Fibroblast of gingiva (primary cell): ENCODE data around the gene MAPK14.
A peak's percentile ranks its signal among the peaks of the same experiment; 100 is the strongest.
"Not testable (repeated sequence)": the region's sequence is repeated elsewhere in the genome, so short reads cannot be mapped to it uniquely, and the experiment has no call there.

ENCODE experiments used
- DNase-seq: peaks from one replicate; pipeline ENCODE4 v3.0.0-alpha.2; 2011; ENCODE audit warnings: low read depth

Gene MAPK14

DNA sequence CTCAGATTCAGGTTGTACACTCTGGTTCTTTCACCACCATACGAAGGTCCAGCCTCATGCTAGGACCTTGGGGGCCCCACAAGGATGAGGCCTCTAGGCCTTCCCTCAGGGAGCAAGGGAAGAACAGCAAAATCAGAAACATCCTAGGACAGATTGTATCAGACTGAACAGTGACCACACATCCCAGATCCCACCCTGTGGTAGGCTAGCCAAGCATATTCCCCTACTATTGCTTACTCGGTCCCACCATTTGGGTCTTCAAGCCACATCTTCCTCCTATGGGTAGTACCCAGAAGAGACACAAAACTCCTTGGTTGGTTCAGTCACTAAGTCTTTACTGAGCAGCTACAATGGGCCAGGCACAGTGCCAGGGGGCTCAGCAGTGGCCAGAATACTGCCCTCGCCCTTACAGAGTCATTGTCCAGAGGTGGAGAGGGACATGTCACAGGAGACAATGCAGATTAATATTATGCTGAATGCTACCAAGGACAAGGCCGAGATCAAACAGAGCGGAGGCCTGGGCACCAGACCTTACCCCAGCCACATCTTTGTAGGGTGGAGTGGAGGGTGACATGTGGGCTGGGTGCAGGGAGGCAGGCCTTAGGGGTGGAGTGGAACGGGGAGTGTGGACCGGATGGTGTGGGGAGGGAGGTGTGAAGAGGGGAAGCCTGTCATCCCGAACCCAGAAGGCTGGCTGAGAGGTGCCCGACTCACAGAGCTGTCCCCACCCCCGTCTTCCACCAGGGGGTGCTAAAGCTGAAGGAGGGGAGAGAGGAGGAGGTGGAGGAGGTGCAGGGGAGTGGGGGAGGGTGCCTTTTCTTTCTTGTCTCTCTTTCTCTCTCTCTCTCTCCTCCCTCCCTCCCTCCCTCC is 95.9 kb downstream of the MAPK14 start:
- peak; percentile 71 for DNase-seq

DNA sequence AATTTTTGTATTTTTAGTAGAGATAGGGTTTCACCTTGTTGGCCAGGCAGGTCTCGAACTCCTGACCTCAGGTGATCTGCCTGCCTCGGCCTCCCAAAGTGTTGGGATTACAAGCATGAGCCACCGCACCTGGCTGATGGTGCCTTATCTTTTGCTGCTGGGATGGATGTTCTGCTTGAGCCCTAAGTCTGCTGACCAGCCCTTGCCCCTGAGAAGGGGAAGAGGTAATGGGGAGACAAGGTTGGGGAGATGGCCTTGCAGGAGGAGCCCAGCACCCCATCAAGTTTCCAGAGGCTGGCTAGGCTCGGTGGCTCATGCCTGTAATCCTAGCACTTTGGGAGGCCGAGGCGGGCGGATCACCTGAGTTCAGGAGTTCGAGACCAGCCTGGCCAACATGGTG is 96.7 kb downstream of the MAPK14 start:
- DNase-seq: not testable (repeated sequence)

DNA sequence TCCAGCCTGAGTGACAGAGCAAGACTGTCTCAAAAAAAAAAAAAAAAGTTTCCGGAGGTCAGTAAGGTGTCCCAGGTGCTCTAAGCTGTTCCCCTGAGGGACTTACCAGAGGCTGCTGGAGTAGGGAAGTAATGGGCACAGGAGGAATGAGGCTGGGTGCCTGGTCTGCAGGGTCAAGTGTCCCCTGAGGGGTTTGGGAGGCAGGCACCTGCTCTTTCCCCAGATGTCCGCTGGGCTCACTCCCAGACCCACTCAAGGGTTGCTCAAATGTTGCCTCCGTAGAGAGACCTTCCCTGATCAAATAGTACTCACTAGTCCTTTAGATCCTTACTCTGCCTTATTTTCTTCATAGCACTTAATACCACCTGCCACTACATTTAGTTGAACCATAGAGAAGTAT is 97.3 kb downstream of the MAPK14 start:
- DNase-seq: no peak

DNA sequence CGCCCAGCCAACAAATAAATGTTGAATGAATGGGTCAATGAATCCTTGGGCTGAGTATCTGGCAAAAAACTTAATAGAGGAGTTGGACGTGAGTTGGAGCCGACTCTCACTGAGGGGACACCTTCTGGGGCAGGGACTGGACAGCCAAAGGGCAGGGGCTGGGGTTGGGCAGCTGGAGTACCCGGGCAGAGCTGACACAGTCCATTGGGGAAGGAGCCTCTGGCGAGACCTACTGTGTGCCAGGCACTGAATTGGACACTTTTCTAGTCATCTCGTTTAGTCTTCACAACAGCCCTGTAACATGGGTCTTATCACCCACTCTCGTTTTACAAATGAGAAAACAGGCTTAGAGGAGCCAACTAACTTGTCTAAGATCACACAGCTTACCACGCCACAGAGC is 98.0 kb downstream of the MAPK14 start:
- DNase-seq: no peak

DNA sequence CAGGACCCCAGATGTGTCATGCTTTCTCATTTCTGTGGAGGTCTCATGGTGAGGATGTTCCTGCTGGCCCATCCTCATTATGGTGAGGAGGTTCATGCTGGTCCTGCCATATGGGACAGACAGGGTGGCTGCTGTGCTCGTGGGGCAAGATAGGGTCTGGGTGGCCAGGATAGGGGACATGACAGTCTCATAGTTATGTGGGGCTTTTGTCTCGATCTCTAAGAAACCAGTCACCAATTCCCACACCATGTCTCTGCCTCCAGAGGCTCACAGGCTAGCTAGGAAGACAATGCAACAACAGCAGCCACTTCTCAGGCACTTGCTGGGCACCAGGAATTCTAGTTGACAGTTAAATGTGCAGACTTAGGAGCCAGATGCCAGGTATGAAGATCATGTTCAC is 98.5 kb downstream of the MAPK14 start:
- DNase-seq: no peak

DNA sequence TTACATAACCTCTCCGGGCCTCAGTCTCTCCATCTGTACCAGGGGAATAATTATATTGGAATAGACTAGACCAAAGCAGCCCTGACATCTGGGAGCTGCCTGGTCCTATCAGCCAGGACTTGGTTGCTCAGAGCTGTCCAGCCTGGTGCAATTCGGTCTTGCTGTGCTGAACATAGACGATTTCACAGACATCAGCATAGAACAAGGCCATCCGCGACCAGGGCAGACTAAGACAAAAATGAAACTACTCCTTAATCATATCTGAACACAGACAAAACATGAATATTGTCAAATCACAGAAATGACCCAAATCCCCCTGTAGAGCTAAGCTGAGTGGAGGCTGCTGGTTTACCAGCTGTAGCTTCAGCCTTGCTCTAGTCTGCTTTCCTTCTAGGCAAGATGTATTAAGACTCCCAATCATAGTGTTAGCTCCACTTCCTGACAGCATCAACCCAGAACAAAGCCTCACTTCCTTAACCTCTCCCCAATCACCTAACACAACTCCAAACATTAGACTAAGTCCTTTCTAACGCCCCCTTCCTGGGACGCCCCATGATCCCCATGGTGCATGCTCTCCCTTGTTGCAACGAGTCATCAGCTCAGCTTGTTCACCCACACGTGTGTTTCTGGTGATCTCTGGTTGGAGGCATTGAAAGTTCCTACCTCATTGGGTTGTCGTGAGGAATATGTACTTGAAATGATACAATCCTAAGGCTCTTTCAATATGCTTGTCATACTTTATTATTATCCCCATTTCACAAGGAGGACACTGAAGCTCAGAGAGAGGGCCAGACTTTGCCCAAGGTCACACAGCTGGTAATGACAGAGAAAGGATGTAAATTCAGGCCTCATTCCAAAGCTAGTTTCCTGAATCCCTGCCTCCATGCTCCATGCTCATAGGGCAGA is 99.2 kb downstream of the MAPK14 start:
- DNase-seq: no peak

DNA sequence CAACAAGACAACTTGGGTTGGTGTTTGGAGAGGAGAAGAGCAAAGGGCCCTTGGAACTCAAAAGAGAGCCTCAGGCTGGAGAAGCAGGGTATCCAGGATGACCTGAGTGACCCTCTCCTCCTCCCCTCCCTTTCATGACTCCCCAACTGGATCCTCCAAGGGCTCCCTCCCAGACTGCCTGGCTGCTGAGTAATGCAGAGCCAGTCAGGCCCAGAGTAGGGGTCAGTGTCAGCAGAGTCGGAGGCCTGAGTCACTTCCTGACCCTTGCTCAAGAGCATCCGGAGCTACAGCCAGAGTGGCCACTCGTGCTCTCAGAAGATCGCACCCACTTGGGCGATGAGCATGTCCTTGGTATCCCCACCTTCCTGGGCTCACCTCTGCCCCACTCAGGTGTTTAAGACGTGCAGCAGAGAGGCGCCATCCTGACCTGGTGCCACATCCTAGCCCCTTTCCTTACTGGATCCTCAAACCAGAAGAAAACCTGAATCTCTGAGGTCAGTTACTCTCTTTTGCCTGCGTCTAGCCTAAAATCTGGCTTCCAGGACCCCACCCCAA is 99.9 kb downstream of the MAPK14 start:
- peak; percentile 78 for DNase-seq

DNA sequence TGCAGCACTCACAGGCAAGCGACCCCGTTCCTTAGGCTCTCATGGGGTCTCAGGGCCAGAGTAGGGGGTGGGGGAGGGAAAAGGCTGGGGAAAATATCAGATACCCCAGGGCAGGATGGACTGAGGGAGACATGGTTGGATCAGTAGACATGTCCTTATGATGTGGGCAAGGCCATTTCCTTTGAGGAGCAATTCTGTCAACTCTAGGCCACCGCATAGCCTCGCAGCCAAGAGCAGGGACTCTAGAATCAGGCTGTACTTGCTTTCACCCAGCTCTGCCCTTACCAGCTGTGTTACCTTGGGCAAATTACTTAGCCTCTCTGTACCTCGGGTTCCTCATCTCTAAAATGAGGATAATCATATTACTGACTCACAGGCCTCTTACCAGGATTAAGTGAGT is 100.5 kb downstream of the MAPK14 start:
- DNase-seq: no peak

DNA sequence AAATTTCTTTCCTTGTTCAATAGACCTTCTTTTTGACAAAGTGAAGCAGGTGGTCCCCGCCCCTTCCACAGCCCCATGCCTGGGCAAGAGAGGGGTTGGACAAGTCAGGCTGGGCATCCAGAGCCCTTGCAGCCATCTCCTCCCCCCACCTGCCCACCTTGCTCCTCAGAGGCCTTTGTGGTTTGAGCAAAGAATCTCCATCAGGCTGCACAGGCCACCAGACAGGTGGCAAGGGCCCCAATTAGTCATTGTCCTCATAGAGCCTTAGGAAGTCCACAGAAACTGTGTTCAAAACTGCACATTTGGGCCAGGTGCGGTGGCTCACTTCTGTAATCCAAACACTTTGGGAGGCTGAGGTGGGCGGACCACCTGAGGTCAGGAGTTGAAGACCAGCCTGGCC is 101.2 kb downstream of the MAPK14 start:
- no peak for DNase-seq

DNA sequence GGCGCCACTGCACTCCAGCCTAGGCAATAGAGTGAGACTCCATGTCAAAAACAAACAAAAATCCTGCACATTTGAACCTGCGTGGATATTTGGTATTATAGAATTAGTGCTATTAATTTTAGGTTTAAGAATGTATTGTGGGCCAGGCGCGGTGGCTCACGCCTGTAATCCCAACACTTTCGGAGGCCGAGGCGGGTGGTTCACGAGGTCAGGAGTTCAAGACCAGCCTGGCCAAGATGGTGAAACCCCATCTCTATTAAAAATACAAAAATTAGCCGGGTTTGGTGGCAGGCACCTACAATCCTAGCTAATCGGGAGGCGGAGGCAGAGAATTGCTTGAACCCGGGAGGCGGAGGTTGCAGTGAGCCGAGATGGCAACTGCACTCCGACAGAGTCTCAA is 101.7 kb downstream of the MAPK14 start:
- not testable (repeated sequence) for DNase-seq

DNA sequence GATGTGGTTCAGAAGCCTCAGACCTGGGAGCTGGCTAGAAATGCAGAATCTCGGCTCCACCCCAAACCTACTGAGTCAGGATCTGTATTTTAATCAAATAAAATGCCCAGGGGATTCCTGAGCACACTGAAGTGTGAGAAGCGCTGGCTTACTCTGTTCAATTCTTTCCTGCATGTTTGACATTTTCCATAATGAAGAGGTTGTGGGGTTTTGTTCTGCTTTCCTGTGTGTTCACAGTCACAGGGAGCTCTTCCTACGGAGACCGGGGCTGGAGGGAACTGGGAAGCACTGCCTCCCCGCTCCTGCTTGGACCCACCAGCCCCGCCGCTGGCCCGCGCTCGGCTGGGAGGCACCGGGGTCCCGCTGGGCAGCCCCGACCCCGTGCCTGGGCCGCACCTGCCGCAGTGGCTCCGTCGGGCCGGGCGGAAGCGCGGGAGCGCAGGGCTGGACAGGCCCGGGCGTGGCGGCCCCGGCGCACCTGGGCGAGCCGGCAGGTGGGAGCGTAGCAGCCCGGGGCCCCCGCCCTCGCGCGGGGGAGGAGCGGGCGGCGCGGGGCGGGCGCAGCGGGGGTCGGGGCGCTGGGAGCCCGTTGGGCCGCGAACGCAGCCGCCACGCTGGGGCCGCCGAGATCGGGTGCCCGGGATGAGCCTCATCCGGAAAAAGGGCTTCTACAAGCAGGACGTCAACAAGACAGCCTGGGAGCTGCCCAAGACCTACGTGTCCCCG is 102.5 kb downstream of the MAPK14 start, which contains the start of gene MAPK13:
Gene MAPK13 (plus strand): TSS at position 573 of the 726 bp plus-strand sequence. CDS start 70 bp downstream, at position 643.
- no peak for DNase-seq

DNA sequence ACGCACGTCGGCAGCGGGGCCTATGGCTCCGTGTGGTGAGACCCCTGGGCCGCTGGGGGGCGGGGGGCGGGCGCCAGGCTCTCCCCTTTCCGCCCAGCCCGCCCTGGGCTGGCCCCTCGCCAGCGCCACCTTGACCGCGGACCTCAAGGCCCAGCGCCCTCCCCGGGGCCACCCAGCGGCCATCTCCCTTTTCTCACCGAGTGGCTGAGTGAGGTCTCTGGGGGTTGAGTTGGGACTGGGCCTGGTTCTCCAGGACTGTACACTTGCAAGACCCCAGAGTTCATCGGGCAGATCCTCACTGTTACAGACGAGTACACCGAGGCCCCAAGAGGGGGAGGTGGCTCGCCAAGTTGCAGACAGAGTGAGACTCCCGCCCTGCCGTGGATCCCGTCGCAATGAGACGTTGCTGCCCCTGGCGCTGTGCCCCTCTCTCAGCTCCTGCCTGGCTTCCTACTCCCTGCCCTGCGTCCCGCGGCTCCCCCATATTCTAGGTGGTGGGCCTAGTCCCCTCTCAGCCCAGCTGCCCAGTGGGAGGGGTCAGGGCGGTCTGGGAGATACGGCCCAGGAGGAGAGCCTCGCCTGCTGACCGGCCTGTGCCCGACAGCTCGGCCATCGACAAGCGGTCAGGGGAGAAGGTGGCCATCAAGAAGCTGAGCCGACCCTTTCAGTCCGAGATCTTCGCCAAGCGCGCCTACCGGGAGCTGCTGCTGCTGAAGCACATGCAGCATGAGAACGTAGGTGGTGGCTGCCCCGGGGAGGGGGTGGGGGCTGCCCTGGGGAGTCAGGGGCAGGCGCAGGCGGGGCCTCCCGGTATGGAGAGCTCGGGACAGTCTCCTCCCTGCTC is 103.3 kb downstream of the MAPK14 start:
- no peak for DNase-seq

DNA sequence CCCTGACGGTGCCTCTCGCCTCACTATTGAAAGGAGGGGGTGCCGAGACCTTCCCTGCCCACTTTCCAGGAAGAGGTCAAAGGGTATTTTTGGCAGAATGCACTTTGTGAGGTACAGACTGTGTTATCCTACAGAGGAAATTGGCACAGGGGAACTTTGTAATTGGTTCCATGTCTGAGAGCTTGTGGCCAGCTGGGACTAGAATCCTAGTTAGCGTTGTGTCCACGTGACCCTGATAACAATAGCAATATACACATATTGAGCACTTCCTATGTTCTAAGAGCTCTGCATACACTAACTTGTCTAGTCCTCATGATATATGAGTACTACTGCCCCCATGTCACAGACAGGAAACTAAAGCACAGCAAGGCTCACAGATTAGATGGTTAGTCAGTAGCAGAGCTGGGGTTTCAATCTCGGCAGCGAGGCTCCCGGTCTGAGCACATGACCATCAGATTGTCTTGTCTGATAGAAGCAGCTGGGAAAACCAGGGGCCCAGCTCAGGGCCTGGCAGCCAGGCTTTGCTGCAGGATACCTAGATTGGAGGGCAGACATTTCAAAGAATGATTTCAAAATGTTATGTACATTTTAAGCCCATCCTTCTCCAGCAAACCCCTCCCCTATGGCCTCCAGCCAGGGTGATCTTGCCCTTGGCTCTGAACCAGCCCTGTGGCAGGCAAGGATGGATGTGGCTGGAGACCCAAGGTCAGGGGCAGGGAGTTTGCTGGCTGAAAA is 104.1 kb downstream of the MAPK14 start:
- DNase-seq: peak; percentile 37

DNA sequence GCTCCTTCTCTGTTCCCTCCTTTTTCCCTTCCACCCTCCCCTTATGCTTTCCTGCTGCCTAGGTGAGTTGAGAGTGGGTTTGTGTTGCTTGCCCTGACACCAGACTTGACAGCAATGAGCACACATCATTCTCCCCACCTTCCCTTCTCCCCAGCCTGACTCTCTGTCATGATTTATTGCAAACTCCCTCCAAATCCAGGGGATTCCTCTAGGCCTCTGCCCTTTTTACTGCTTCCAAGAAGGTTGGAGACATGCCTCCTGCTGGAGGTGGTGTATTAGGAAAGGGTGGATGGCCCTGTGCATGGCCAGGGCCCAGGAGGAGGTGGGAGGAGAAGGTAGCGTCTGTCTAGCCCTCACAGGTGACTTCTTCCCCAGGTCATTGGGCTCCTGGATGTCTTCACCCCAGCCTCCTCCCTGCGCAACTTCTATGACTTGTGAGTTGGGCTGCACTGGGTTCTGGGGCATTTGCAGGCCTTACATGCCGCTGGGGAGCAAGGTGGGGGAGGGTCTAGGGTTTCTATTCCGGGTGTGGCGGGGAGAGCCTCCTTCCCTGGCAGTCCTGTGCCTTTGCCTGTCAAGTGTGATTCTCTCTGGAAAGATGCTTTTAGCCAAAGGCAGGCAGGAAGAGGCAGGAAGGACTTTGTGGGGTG is 104.8 kb downstream of the MAPK14 start:
- DNase-seq: no peak

DNA sequence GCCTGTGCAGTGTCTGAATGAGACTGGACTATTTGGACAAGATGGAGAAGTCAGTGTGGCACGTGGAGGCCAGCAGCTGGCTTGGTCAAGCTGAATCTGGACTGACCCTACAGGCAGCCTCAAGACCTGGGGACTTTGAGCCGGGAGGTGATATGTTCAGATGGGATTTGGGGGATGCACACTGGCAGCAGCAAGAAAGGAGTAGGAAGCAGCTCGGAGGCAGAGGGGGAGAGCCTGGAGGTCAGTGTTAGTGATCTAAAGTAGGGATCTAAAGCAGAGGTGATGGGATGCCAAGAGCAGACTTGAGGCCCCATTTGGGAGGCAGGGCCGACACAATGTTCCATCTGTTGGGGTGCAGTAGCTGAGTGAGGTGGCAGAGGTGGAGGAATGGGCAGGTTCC is 105.5 kb downstream of the MAPK14 start:
- DNase-seq: no peak

DNA sequence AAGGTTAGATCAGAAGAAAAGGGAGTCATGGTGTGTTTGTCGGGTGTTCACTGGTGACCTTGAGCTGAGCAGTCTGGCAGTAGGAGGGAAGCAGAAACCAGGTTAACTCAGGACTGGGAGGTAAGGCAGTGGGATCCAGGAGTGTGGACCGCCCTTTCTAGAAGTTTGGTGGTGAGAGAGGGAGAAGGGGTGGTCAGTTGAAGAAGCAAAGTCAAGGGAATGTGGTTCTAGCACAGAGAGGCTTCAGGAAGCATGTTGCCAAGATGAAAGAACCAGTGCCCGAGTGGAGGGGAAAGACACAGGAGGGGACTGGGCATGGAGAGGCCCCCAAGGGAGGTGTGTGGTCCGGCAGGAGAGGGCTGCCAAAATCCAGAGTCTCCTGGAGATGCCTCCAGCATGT is 106.3 kb downstream of the MAPK14 start:
- no peak for DNase-seq

DNA sequence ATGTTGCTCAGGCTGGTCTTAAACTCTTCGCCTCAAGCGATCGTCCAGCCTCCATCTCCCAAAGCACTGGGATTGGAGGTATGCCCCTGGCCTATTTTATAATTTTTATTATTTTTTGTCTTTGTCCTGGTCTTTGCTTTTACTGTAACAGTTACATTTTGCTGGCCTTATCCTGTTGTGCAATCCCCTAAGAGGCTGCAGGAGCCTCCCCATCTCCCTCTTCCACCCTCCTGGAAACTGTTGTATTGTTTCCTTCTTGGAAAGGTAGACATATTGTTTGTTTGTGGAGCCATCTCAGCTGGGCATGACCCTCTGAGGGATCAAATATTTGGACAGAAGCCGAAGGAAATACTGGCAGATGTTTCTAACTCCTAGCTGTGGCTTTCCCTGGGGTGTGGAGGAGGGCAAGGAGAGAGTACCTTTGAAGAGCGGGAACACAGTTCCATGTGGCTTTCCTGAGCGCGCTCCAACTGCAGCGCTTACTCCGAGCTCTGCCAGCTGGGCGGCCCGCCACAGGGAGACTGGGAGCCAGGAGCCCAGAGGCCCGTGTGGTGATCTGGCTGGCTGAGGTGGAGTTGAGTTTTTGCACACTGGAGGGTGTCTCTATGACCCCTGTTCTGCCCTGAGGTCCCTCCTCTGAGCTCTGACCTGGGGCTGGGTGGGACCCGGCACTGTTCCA is 107.6 kb downstream of the MAPK14 start:
- DNase-seq: no peak

DNA sequence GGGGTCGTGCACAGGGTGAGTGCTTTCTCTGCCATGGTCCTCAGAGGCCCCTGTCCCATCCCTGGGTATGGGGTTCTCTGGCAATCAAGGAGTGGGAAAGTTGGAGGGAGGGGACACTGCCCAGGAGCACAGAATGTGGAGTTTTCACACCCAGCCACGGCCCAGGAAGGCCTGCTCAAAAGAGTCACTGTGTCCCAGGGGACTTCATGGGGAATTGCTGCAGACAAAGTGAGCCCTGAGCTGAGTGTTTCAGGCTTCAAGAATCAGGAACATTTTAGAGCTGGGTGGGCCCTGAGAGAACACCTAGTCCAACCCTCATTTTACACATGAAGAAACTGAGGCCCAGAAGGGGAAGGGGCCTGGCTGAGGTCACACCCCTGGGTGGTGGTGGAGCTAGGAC is 108.4 kb downstream of the MAPK14 start:
- no peak for DNase-seq

DNA sequence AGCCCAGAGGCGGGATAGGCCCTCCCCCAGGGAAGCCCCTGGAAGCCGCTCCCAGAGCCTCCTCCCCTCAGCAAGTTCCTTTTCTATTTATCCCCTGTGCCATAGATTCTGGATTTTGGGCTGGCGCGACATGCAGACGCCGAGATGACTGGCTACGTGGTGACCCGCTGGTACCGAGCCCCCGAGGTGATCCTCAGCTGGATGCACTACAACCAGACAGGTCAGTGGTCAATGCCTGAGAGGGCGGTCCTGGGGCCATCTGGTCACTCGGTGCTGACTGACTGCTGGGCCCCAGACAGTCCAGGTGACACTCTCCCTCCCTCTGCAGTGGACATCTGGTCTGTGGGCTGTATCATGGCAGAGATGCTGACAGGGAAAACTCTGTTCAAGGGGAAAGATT is 108.9 kb downstream of the MAPK14 start:
- DNase-seq: no peak
